ENCODE results near the gene IZUMO2. TPM values are rescaled to one million over a fixed set of nuclear protein-coding genes. Genes with fewer than 3 reads are reported as not detected.

The IZUMO2 gene
- total RNA-seq, 2 experiments from 2014 or later = not detected

DNA sequence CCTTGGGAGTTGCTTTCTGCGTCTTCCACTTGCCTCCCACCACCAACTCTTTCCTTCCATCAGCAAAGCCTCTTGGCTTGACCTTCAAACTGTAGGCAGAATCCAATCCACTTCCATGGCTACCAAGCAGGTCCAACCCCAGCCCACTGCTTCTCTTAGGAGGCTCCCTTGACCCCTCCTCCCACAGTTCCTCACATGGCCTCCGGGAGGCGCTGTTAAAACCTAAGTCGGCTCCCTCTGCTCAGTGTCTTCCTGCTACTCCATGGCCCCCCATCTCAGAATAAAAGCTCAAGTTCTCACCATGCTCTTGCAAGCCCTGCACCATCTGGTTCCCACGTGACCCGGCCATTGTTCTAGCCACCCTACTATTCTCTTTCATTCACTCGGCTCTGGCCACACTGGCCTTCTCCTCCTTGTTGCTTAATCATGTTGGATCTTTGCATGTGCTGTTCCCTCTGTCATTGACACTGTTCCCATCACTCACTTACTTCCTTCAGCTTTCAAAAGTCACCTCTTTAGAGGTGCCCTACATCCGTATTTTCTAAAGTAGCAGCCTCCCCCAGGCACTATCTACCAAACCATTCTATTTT is 7.5 kb downstream of the IZUMO2 start:
- Mint-ChIP-seq H3K4me3 (no peak overlapping the region), H3K27ac (no peak overlapping the region), H3K27me3 (peaks cover 15% of the 10 kb centered on the region), H3K36me3 (ENCODE audit: low read depth) (no peaks in the 10 kb centered on the region), H3K9me3 (peaks cover 9% of the 10 kb centered on the region), H3K4me1 (ENCODE audit: low read depth) (no peaks in the 10 kb centered on the region)
- intact Hi-C loops (cut with micrococcal nuclease) = no loop called here
- DNase-seq (no peak), ATAC-seq (no peak)
- ChIA-PET CTCF (interaction anchor here (0.6 to 0.7 kb wide), 2 partner anchors 17 to 20 kb away, joined by 3 read pairs; no protein-coding TSS in a partner anchor), POLR2A (no interaction called here)
- peak; percentile 32 for TF ChIP-seq CTCF (IDR thresholded peaks at IDR 0.05)

- ATAC-seq (no peak), DNase-seq (no peak)
- Mint-ChIP-seq H3K36me3 (ENCODE audit: low read depth) (no peaks in the 10 kb centered on the region), H3K9me3 (peaks cover 9% of the 10 kb centered on the region), H3K27ac (no peak overlapping the region), H3K27me3 (peaks cover 22% of the 10 kb centered on the region), H3K4me3 (no peak overlapping the region), H3K4me1 (ENCODE audit: low read depth) (no peaks in the 10 kb centered on the region)
- ChIA-PET CTCF (no interaction called here), POLR2A (no interaction called here)
- TF ChIP-seq CTCF (IDR thresholded peaks at IDR 0.05) = no peak
- intact Hi-C loops (cut with micrococcal nuclease) = no loop called here
These were observed 8.6 kb downstream of the IZUMO2 start for GRCh38 chr19:50154529-50154928.

- Mint-ChIP-seq H3K9me3 (peaks cover 4% of the 10 kb centered on the region), H3K27ac (no peak overlapping the region), H3K36me3 (ENCODE audit: low read depth) (no peaks in the 10 kb centered on the region), H3K27me3 (peaks cover 25% of the 10 kb centered on the region), H3K4me1 (ENCODE audit: low read depth) (peaks cover 2% of the 10 kb centered on the region), H3K4me3 (no peak overlapping the region)
- DNase-seq (no peak), ATAC-seq (no peak)
- POLR2A ChIA-PET = no interaction called here
- TF ChIP-seq CTCF (IDR thresholded peaks at IDR 0.05) = no peak
- CTCF ChIA-PET = no interaction called here
- intact Hi-C loops (cut with micrococcal nuclease) = no loop called here
These were observed 10.5 kb downstream of the IZUMO2 start for GRCh38 chr19:50152578-50152977.

DNA sequence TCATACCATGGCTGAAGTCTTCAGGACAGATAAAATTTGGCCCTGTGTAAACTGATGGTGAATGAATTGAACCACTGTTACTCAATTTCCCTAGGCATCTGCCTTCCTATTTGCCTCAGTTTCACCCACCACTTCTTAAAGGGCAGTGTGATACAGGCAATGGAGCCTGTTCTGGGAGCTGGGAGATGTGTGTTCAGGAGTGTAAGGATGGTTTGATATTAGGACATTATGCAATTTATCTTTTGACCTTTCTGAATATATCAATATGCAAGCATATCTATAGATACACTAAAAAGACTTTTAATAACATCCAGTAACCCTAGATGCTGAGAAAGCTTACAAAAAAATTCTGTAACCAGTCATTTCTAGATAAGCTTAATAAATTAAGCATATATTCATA is 14.6 kb downstream of the IZUMO2 start:
- H3K36me3 Mint-ChIP-seq (ENCODE audit: low read depth) = no peaks in the 10 kb centered on the region
- intact Hi-C loops (cut with micrococcal nuclease) = no loop called here
- no peak for TF ChIP-seq CTCF (IDR thresholded peaks at IDR 0.05)
- peaks cover 18% of the 10 kb centered on the region for H3K27me3 Mint-ChIP-seq
- H3K4me3 Mint-ChIP-seq = peak overlapping the region; percentile 51
- DNase-seq = no peak
- peaks cover 4% of the 10 kb centered on the region for H3K9me3 Mint-ChIP-seq
- ChIA-PET POLR2A (interaction anchor here (0.7 kb wide), 1 partner anchor 98 kb away, joined by 3 read pairs; no protein-coding TSS in a partner anchor), CTCF (interaction anchor here (1.1 to 2.7 kb wide), 3 partner anchors 13 to 312 kb away, joined by 3 to 10 read pairs (median 3); no protein-coding TSS in a partner anchor)
- ATAC-seq = no peak
- peaks cover 4% of the 10 kb centered on the region for H3K4me1 Mint-ChIP-seq (ENCODE audit: low read depth)
- no peak overlapping the region for H3K27ac Mint-ChIP-seq

All from activated CD8-positive, alpha-beta T cell treated with anti-CD3 and anti-CD28 coated beads for 36 hours (primary cell).